ENCODE data around the gene FRMD4A.

DNA sequence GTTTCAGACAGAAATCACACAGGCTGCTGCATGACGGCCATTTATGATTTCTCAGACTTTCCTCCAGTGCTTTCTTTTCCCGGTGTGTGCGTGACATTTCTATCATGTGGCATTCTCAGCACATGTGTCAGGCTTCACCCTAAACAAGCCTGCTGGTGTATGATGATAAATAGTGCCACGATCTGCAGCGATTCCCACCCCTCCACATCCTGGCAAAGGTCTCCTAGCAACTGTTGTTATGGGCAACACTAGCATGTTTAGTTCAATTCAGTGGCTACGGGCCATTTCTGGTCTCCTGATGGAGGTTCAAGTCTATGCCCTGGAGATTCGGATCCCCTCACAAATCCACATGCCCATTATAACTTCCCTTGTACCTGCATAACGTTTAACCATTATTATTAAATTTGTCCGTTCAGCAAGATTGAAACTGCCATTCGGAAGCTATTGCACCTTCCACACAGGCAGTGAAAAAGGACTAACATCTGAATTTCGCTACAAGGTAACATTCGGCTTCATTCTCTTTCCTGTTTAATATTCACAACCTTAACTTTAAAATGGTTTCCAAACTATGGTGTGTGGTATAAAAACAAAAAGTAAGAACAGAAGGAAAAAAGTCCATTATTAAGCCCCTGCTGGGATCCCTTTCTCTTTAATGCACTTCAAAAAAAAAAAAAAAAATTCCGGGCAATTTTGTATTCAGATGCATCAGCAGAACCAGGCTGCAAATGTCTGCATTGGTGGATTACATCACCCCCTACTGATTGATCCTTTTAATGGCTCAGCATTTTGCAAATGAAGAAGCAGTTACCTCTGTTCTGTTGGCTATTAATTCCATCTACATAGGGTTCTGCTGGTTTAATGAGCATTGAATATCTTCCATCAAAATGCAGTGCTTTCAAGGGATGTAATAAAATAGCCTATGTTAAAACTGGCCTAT lies 90.2 kb downstream of the FRMD4A start:
- TF ChIP-seq NFRKB (IDR thresholded peaks at IDR 0.05) (no peak), LEF1 (IDR thresholded peaks at IDR 0.05; ENCODE audit: borderline replicate concordance) (no peak), ELF4 (IDR thresholded peaks at IDR 0.05) (no peak), FOXM1 (IDR thresholded peaks at IDR 0.05; ENCODE audit: borderline replicate concordance) (no peak), BHLHE40 (IDR thresholded peaks at IDR 0.05; ENCODE audit: borderline replicate concordance) (no peak), FOXK2 (IDR thresholded peaks at IDR 0.05) (no peak), FOXA1 (IDR thresholded peaks at IDR 0.05) (no peak)
- TF ChIP-seq, protein P1, sequence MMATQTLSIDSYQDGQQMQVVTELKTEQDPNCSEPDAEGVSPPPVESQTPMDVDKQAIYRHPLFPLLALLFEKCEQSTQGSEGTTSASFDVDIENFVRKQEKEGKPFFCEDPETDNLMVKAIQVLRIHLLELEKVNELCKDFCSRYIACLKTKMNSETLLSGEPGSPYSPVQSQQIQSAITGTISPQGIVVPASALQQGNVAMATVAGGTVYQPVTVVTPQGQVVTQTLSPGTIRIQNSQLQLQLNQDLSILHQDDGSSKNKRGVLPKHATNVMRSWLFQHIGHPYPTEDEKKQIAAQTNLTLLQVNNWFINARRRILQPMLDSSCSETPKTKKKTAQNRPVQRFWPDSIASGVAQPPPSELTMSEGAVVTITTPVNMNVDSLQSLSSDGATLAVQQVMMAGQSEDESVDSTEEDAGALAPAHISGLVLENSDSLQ (IDR thresholded peaks at IDR 0.05), result no peak
